Ramos (cell line): ENCODE measurements around the gene GNA12.

ENCODE experiments used
- in situ Hi-C: fragments of 300-500 bp; cut with MboI; formaldehyde crosslinking; loops from one replicate; pipeline ENCODE4 v1.14.3; 2022; ENCODE audit warnings: low sequenced_read_pairs; ENCODE audit not compliant: unreplicated experiment

Gene GNA12

GRCh38 chr7:2807845-2808772 lies 36.0 kb downstream of the GNA12 start:
- in situ Hi-C loops, result no loop called here

GRCh38 chr7:2807460-2807844 lies 36.7 kb downstream of the GNA12 start:
- in situ Hi-C loops, result no loop called here

DNA sequence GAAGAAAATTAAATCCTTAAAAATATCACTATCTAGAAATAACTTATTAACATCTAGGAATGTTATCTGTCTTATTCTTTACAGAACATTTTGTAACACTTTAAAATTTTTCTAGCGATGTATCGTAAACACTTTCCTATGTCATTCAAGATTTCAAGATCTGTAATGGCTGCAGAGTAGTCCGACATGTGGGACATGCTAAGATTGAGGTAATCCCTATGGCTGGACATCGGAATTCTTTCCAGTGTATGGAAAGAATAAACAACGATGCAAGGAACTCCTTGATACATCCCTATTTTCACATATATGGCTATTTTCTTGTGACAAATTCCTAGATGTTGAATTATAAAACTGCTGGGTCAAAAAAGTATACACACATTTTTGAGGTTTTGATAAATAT lies 37.5 kb downstream of the GNA12 start:
- in situ Hi-C loops, result no loop called here

- in situ Hi-C loops, result no loop called here
Measured at GRCh38 chr7:2805213-2805944, 38.7 kb downstream of the GNA12 start.

DNA sequence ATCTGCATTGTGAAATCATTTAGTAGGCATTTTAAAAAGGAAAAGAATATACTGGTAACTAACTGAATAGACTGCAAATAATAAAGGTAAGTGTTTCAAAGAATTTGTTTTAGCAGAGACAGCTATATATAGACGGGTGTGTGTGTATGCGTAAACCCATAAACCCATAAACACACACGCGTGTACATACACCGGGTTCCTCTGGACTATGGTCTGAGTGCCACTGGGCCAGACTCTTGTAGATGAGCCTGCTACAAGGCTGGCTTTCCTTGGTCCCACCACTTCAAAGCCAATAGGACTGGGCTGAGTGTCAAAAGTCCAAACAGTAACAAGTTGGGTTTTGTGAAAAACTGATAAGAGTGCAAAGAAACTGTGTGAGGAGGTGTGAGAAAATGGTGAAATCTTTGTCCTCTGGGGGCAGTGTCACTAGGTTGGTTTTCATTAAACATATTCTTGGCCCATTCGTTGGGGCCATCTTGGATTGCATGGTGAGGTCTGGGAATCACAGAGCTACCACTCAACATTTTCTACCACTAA lies 39.8 kb downstream of the GNA12 start:
- in situ Hi-C loops, result no loop called here

DNA sequence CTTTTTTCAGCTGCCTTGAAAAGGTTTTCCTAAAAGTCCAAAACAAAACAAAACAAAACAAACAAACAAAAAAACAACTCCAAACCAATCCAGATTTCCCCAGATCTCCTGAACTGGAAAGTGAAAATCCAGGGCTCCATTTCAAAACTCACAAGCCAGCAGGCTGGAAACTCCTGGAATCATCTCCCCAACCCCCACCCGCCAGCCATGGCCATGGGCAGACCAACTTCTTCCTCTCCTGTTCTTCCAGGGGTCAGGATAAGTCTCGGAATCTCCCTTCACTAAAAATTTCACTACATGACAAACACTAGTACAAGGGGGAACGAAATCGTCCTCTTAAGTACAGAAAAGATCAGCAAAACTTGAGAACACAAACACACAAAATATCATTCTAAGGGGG lies 40.4 kb downstream of the GNA12 start:
- in situ Hi-C loops, result no loop called here

- in situ Hi-C loops, result no loop called here
Measured at GRCh38 chr7:2803342-2803692, 40.8 kb downstream of the GNA12 start.

DNA sequence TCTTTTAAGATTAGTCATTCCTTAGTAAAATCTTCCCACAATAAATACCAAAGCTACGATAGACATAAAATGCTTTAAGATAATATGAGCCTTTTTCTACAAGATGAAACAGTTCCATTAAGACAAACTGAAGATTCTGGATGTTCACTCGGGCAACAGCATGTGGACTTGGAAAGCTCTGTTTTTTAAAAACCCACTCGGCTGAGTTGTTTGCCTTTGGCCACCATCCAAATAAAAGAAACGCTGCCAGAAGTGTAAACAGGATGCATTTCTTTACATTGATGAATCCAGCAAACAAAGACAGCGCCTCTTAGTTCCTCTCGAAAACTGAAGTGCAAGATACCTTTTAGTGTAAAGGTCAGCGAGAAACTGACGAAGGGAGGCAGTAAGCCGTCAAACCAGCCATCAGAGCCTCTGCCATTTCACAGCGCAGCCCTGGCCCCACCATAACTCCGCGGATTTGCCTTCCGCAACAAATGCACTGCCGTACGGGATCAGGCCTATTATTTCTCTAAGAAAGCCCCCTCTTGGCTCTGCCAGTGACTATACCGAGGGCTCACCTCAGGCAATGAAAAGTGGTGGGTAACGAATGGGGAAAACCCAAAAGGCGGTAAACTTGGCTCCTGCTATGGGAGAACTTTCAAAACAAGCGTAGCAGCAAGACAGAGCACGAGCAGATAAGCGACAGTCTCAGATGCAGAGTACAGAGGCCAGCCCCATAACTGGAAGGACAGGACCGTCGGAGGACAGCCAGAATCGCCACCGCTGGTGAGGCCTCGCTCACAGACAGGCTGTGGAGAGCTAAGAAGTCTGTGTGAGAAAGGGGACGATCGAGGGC lies 41.4 kb downstream of the GNA12 start:
- in situ Hi-C loops, result no loop called here

GRCh38 chr7:2802101-2802500 lies 42.0 kb downstream of the GNA12 start:
- in situ Hi-C loops, result no loop called here

DNA sequence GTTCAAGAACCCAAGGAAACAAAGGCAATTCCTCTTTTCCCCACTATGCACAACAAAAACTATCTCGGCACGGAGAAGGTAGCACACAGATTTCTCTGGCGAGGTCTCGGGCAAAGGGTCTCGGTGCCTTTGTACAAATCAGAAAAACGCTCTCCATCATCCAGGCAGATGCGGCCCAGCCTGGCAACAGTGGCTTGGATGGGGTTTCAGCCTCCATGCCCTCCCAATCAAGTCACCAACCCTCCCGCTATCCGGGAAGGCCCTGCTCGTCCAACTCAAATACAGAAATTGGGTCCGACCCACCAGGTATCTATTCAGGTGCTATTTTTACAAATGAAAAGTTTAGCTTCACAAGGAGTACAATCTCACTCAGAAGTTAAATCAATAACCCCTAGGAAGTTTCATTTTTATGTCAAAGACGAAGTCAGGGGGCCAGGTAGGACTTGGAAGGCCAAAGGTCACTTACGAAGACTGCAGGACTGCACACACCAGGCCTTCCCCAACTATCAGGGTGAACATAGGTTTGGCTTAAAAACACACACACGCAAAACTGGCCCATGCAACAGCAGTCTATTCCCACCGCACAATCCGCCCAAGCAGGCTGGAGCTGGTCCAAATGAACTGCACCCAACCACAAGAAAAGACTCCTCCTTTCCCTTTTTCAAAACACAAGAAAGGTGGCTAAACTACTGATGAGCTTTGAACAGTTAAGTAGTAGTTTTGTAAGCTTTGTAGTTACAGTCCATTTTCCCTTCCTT lies 43.0 kb downstream of the GNA12 start:
- in situ Hi-C loops, result no loop called here

- in situ Hi-C loops, result no loop called here
Measured at GRCh38 chr7:2800220-2800930, 43.7 kb downstream of the GNA12 start.

GRCh38 chr7:2799253-2799652 lies 44.9 kb downstream of the GNA12 start:
- in situ Hi-C loops, result no loop called here

DNA sequence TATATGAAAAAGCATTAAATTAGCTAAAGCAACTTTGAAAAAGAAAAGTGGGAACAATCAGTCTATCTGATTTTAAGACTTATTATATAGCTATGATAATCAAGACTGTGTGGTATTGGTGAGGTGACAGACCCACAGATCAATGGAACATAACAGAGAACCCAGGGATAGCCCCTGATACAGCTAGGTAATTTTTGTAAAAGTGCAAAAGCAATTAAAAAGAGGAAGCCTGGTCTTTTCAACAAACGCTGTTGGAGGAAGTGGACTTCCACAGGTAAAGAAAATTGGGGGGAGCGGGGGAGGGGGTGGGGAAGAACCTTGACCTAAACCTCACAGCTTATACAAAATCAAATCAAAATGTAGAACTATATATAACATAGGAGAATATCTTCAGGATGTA lies 45.4 kb downstream of the GNA12 start:
- in situ Hi-C loops, result no loop called here

GRCh38 chr7:2796358-2797352 lies 47.5 kb downstream of the GNA12 start:
- in situ Hi-C loops, result no loop called here

- in situ Hi-C loops, result no loop called here
Measured at GRCh38 chr7:2795906-2796305, 48.2 kb downstream of the GNA12 start.

GRCh38 chr7:2794836-2795636 lies 49.1 kb downstream of the GNA12 start:
- in situ Hi-C loops, result no loop called here

DNA sequence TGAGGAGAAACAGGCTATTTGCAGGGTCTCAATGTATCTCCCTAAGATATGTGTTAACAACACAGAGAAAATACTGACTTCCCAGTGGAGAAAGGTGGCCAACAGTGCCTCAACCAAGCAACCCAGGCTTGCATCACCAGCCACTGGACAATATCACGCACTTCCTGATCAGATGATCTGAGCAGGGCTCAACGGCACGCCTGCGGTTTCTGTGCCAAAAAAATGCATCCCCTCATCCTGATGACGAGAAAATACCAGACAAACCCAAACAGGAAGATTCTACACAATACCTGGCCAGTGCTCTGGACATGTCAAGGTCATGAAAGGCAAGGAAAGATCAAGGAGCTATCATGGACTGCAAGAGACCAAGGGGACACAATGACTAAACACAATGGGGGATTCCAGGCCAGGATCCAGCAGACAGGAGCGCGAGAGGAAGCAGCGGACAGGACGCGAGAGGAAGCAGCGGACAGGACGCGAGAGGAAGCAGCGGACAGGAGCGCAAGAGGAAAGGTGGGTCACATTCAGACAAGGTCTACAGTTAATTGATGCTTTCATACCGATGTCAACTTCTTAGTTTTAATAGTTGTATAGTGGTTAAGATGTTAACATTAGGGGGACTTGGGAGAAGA lies 51.1 kb downstream of the GNA12 start:
- in situ Hi-C loops, result no loop called here
